HCT116 (cell line): ENCODE measurements around the gene FYCO1. TPM values are rescaled to one million over a fixed set of nuclear protein-coding genes. Genes with fewer than 3 reads are reported as not detected.

Source experiments
- ATAC-seq: fragments of 200-7000 bp; cut with Tn5 transposase; 2 replicates; pipeline ENCODE4 v1.9.1; 2020; ENCODE audit warnings: mild to moderate bottlenecking, moderate library complexity
- BruUV-seq: library from RNA; stranded (reverse); fragments of 400-500 nt; replicated peaks from 2 replicates; lab custom pipeline; 2021; lab: Mats Ljungman, UMichigan
- CTCF ChIA-PET: fragments of 300-600 bp; sonication (Branson Sonifier 250); formaldehyde crosslinking; loops from one replicate; lab custom pipeline; 2021; ENCODE audit warnings: antibody characterized with exemption; lab: Charles Lee
- POLR2A ChIA-PET: fragments of 300-600, 350-600 bp; sonication (Branson Sonifier 250); formaldehyde crosslinking; loops from one replicate; lab custom pipeline; 2021; ENCODE audit warnings: antibody characterized with exemption; lab: Charles Lee
- RAD21 ChIA-PET, 2 experiments: fragments of 300-600 bp; sonication (Branson Sonifier 250); formaldehyde crosslinking; loops; one replicate each; lab custom pipeline; 2023; ENCODE audit warnings: low total read pairs in 2 of 2; ENCODE audit not compliant: uncharacterized antibody in 2 of 2, unreplicated experiment in 2 of 2, low non-redundant PET in 1 of 2; lab: Charles Lee
- DNase-seq: peaks from one replicate; pipeline ENCODE4 v3.0.0-alpha.2; 2010; ENCODE audit warnings: low read depth, low spot score
- H2AFZ ChIP-seq: fragments of 200-600 bp; shearing (Covaris generic), sonication (generic); 2 replicates; pipeline ENCODE4 v1.6.1; 2017; ENCODE audit warnings: low read depth, mixed run types, mixed read lengths, antibody characterized with exemption, low read length; ENCODE audit not compliant: poor library complexity, severe bottlenecking
- H3K27ac ChIP-seq: 2 replicates; pipeline ENCODE4 v1.5.1; 2012; ENCODE audit warnings: low read depth, low read length
- H3K27me3 ChIP-seq: fragments of 200-600 bp; sonication (generic); 2 replicates; pipeline ENCODE4 v1.6.1; 2016; ENCODE audit warnings: mixed run types, low read length, mixed read lengths; ENCODE audit not compliant: insufficient read depth
- H3K36me3 ChIP-seq, 2 experiments: fragments of 200-500 bp in 1 of 2; fragments of 200-600 bp in 1 of 2; sonication (Bioruptor generic) in 1 of 2; sonication (generic) in 1 of 2; 2 replicates each; pipeline versions ENCODE4 v1.5.1 to v1.6.1; 2014 to 2016; ENCODE audit warnings: low read length in 2 of 2, inconsistent platforms in 1 of 2, mixed read lengths in 1 of 2, mixed run types in 1 of 2; ENCODE audit not compliant: insufficient read depth in 2 of 2, control insufficient read depth in 1 of 2
- H3K4me1 ChIP-seq, 2 experiments: fragments of 200-600 bp in 1 of 2; sonication (generic) in 1 of 2; 2 replicates each; pipeline versions ENCODE4 v1.5.1 to v1.6.1; 2012 to 2017; ENCODE audit warnings: low read length in 2 of 2, inconsistent platforms in 1 of 2, mild to moderate bottlenecking in 1 of 2, mixed read lengths in 1 of 2, mixed run types in 1 of 2, moderate library complexity in 1 of 2; ENCODE audit not compliant: insufficient read depth in 2 of 2, control insufficient read depth in 1 of 2
- H3K4me2 ChIP-seq: fragments of 200-600 bp; sonication (generic); 2 replicates; pipeline ENCODE4 v1.6.1; 2017; ENCODE audit warnings: mixed run types, low read length, mixed read lengths
- H3K4me3 ChIP-seq, 2 experiments: fragments of 200-600 bp in 1 of 2; sonication (generic) in 1 of 2; replicated peaks in 1 of 2; 2 replicates each; pipeline ENCODE4 v1.5.1; 2011 to 2016; ENCODE audit warnings: low read length in 2 of 2, control low read depth in 1 of 2, low read depth in 1 of 2, mild to moderate bottlenecking in 1 of 2, mixed read lengths in 1 of 2, mixed run types in 1 of 2
- H3K79me2 ChIP-seq: fragments of 200-600 bp; sonication (generic); 2 replicates; pipeline ENCODE4 v1.6.1; 2017; ENCODE audit warnings: mild to moderate bottlenecking, mixed run types, low read length, moderate library complexity, mixed read lengths; ENCODE audit not compliant: insufficient read depth
- H3K9ac ChIP-seq: fragments of 200-600 bp; sonication (generic); 2 replicates; pipeline ENCODE4 v1.6.1; 2016; ENCODE audit warnings: low read length, mixed read lengths
- H3K9me2 ChIP-seq: fragments of 200-600 bp; sonication (generic), shearing (Covaris generic); 2 replicates; pipeline ENCODE4 v1.6.1; 2017; ENCODE audit warnings: mixed run types, mild to moderate bottlenecking, moderate library complexity; ENCODE audit not compliant: insufficient read depth
- H3K9me3 ChIP-seq, 2 experiments: fragments of 200-500 bp in 1 of 2; fragments of 200-600 bp in 1 of 2; sonication (Bioruptor generic) in 1 of 2; sonication (generic) in 1 of 2; 2 replicates each; pipeline ENCODE4 v1.6.1; 2014 to 2017; ENCODE audit warnings: low read length in 2 of 2, mixed read lengths in 2 of 2, inconsistent platforms in 1 of 2, low read depth in 1 of 2, mild to moderate bottlenecking in 1 of 2, mixed run types in 1 of 2, moderate library complexity in 1 of 2; ENCODE audit not compliant: control insufficient read depth in 1 of 2, insufficient read depth in 1 of 2
- H4K20me1 ChIP-seq: fragments of 200-600 bp; sonication (generic), shearing (Covaris generic); 2 replicates; pipeline ENCODE4 v1.6.1; 2017; ENCODE audit warnings: mixed run types, mild to moderate bottlenecking, moderate library complexity; ENCODE audit not compliant: insufficient read depth
- CBX3 ChIP-seq: IDR thresholded peaks from 2 replicates; pipeline ENCODE4 v1.6.1; 2012; ENCODE audit warnings: low read depth
- EGR1 ChIP-seq: IDR thresholded peaks from 2 replicates; pipeline ENCODE4 v1.6.1; 2012; ENCODE audit warnings: low read depth
- ELF1 ChIP-seq: IDR thresholded peaks from 2 replicates; pipeline ENCODE4 v1.6.1; 2012; ENCODE audit warnings: low read depth, borderline replicate concordance
- EZH2phosphoT487 ChIP-seq: fragments of 200-600 bp; IDR thresholded peaks from 2 replicates; pipeline ENCODE4 v1.6.1; 2018; ENCODE audit warnings: antibody characterized with exemption, borderline replicate concordance
- FOSL1 ChIP-seq: IDR thresholded peaks from 2 replicates; pipeline ENCODE4 v1.6.1; 2012; ENCODE audit warnings: low read depth
- JUND ChIP-seq: IDR thresholded peaks from 2 replicates; pipeline ENCODE4 v1.6.1; 2012
- MAX ChIP-seq: IDR thresholded peaks from 2 replicates; pipeline ENCODE4 v1.6.1; 2012
- POLR2A ChIP-seq: IDR thresholded peaks from 2 replicates; pipeline ENCODE4 v1.7.0; 2011; ENCODE audit warnings: borderline replicate concordance; ENCODE audit not compliant: insufficient read depth, insufficient read length; ENCODE audit errors: extremely low read depth
- RAD21 ChIP-seq: IDR thresholded peaks from 2 replicates; pipeline ENCODE4 v1.6.1; 2012; ENCODE audit warnings: low read depth, mild to moderate bottlenecking
- REST ChIP-seq: IDR thresholded peaks from 2 replicates; pipeline ENCODE4 v1.6.1; 2012; ENCODE audit warnings: low read depth
- SIN3A ChIP-seq: IDR thresholded peaks from 2 replicates; pipeline ENCODE4 v1.6.1; 2012; ENCODE audit warnings: low read depth
- SP1 ChIP-seq: IDR thresholded peaks from 2 replicates; pipeline ENCODE4 v1.6.1; 2012; ENCODE audit warnings: low read depth
- SRF ChIP-seq: IDR thresholded peaks from 2 replicates; pipeline ENCODE4 v1.6.1; 2012; ENCODE audit warnings: low read depth
- YY1 ChIP-seq: IDR thresholded peaks from 2 replicates; pipeline ENCODE4 v1.6.1; 2011; ENCODE audit warnings: low read length, low read depth, moderate library complexity, mild to moderate bottlenecking; ENCODE audit not compliant: insufficient replicate concordance; ENCODE audit errors: extremely low read depth
- ZBTB33 ChIP-seq: IDR thresholded peaks from 2 replicates; pipeline ENCODE4 v1.6.1; 2011; ENCODE audit warnings: mild to moderate bottlenecking, low read length, moderate library complexity; ENCODE audit not compliant: insufficient replicate concordance; ENCODE audit errors: extremely low read depth
- ZFX ChIP-seq: fragments of 450-650 bp; IDR thresholded peaks from 2 replicates; pipeline ENCODE4 v1.6.1; 2017
- ZNF274 ChIP-seq: fragments of 200-500 bp; sonication (Bioruptor generic); IDR thresholded peaks from 2 replicates; pipeline ENCODE4 v1.6.1; 2014; ENCODE audit warnings: mild to moderate bottlenecking, low read depth, low read length, inconsistent platforms
- intact Hi-C: fragments of 100-400 bp; cut with micrococcal nuclease; formaldehyde crosslinking; loops from 2 replicates; pipeline ENCODE4 v1.10.0; 2022
- total RNA-seq: library from RNA; stranded (reverse); gene quantifications from one replicate; pipeline ENCODE4 v1.2.1, GENCODE V29; 2021; ENCODE audit not compliant: unreplicated experiment

The FYCO1 gene
- total RNA-seq, 1 experiment from 2014 or later = 15.8 TPM

- ATAC-seq (no peak), DNase-seq (no peak)
- peaks cover 8 to 9% of the 10 kb centered on the region in 2 experiments; a peak in 2 of 4 replicates for H3K9me3 ChIP-seq
- CTCF ChIA-PET = no interaction called here
- no peaks in the 10 kb centered on the region for H3K4me1 ChIP-seq
- POLR2A ChIA-PET = no interaction called here
- intact Hi-C loops = no loop called here
- H3K27ac ChIP-seq = no peak overlapping the region
- RAD21 ChIA-PET = no interaction called here
- no peaks in the 10 kb centered on the region for H3K27me3 ChIP-seq
- H2AFZ ChIP-seq = no peak overlapping the region
- BruUV-seq = no TSS peak
- no peak overlapping the region for H3K9ac ChIP-seq
- no peaks in the 10 kb centered on the region for H3K79me2 ChIP-seq
- no peaks in the 10 kb centered on the region for H3K9me2 ChIP-seq
- no peak overlapping the region for H3K4me3 ChIP-seq
- no peak for TF ChIP-seq ZFX
- TF ChIP-seq ELF1 = no peak
- TF ChIP-seq EGR1 = no peak
- TF ChIP-seq CBX3 = no peak
- no peak for TF ChIP-seq RAD21
- TF ChIP-seq MAX = no peak
- no peak for TF ChIP-seq POLR2A
- TF ChIP-seq EZH2phosphoT487 = no peak
- no peak for TF ChIP-seq SIN3A
- TF ChIP-seq ZBTB33 = no peak
- TF ChIP-seq SP1 = no peak
- no peak for TF ChIP-seq SRF
- no peak for TF ChIP-seq FOSL1
- no peak for TF ChIP-seq YY1
- no peak for TF ChIP-seq JUND
- no peak for TF ChIP-seq ZNF274
- no peak for TF ChIP-seq REST
- no peak overlapping the region for H3K4me2 ChIP-seq
- no peaks in the 10 kb centered on the region for H4K20me1 ChIP-seq
- H3K36me3 ChIP-seq = no peaks in the 10 kb centered on the region
Measured at GRCh38 chr3:46031269-46031668, 35.6 kb upstream of the FYCO1 start.
